Endodermal cell (in vitro differentiated cells): ENCODE data around the gene COQ5. TPM values are rescaled to one million over a fixed set of nuclear protein-coding genes. Genes with fewer than 3 reads are reported as not detected.

ENCODE experiments used
- DNase-seq: peaks from one replicate; pipeline ENCODE4 v3.0.0-alpha.2; 2017
- H3K27ac ChIP-seq: 2 replicates; pipeline ENCODE4 v1.5.1; 2013; ENCODE audit warnings: mild to moderate bottlenecking, low read depth, low read length, moderate library complexity
- H3K27me3 ChIP-seq: 2 replicates; pipeline ENCODE4 v1.6.1; 2013; ENCODE audit warnings: mild to moderate bottlenecking, low read length, moderate library complexity; ENCODE audit not compliant: insufficient read depth, control insufficient read depth, poor library complexity, severe bottlenecking
- H3K36me3 ChIP-seq: 2 replicates; pipeline ENCODE4 v1.7.0; 2013; ENCODE audit warnings: mild to moderate bottlenecking, low read length, moderate library complexity; ENCODE audit not compliant: control insufficient read depth, insufficient read depth
- H3K4me1 ChIP-seq: one replicate; pipeline ENCODE4 v1.7.0; 2013; ENCODE audit warnings: low read length; ENCODE audit not compliant: control insufficient read depth, insufficient read depth
- H3K4me3 ChIP-seq: 2 replicates; pipeline ENCODE4 v1.5.1; 2013; ENCODE audit warnings: mild to moderate bottlenecking, low read length, moderate library complexity
- H3K9ac ChIP-seq: 2 replicates; pipeline ENCODE4 v1.6.1; 2013; ENCODE audit warnings: mild to moderate bottlenecking, low read length, moderate library complexity; ENCODE audit not compliant: poor library complexity, severe bottlenecking; ENCODE audit errors: extremely low read depth
- H3K9me3 ChIP-seq: 2 replicates; pipeline ENCODE4 v1.6.1; 2013; ENCODE audit warnings: mild to moderate bottlenecking, low read length, moderate library complexity; ENCODE audit not compliant: control insufficient read depth
- H3K27ac Mint-ChIP-seq: 2 replicates; pipeline ENCODE4 v1.8.0; 2020; ENCODE audit warnings: mixed read lengths
- H3K27me3 Mint-ChIP-seq: 2 replicates; pipeline ENCODE4 v1.8.0; 2021; ENCODE audit warnings: mild to moderate bottlenecking, mixed read lengths; ENCODE audit not compliant: insufficient read depth
- H3K36me3 Mint-ChIP-seq: 2 replicates; pipeline ENCODE4 v1.8.0; 2020; ENCODE audit warnings: low read depth, mixed read lengths
- H3K4me1 Mint-ChIP-seq: 2 replicates; pipeline ENCODE4 v1.8.0; 2020; ENCODE audit warnings: mixed read lengths
- H3K4me3 Mint-ChIP-seq: 2 replicates; pipeline ENCODE4 v1.8.0; 2020; ENCODE audit warnings: mild to moderate bottlenecking, moderate library complexity, mixed read lengths
- H3K9me3 Mint-ChIP-seq: 2 replicates; pipeline ENCODE4 v1.8.0; 2020; ENCODE audit warnings: mild to moderate bottlenecking, mixed read lengths
- whole genome bisulfite sequencing, 2 experiments: methylation state at CpG; one replicate each; pipeline versions ENCODE4 v1.1.5 to v1.1.7; 2013; ENCODE audit warnings: missing lambda C conversion rate in 2 of 2, mixed read lengths in 1 of 2; ENCODE audit not compliant: insufficient coverage in 1 of 2, insufficient read length in 1 of 2; 5-methylcytosine and 5-hydroxymethylcytosine counted together
- total RNA-seq, 2 donors: library from RNA; stranded (reverse); fragmentation: NEBNext Ultra II Directional in 1 of 2; extraction: Animal tissue kit (Norgen Biotek cat#: 25700) in 1 of 2; gene quantifications; 2 replicates in 1 of 2; 3 replicates in 1 of 2; pipeline ENCODE4 v1.2.1, GENCODE V29; 2021
- TF ChIP-seq, protein P1 (sequence below): fragments of 200-600 bp; sonication (generic); conservative IDR thresholded peaks from 2 replicates; pipeline ENCODE4 v1.5.0; 2021; ENCODE audit warnings: antibody characterized with exemption, mild to moderate bottlenecking

The COQ5 gene
- total RNA-seq, 2 donors from 2014 or later: 35.5 to 55.1 TPM

DNA sequence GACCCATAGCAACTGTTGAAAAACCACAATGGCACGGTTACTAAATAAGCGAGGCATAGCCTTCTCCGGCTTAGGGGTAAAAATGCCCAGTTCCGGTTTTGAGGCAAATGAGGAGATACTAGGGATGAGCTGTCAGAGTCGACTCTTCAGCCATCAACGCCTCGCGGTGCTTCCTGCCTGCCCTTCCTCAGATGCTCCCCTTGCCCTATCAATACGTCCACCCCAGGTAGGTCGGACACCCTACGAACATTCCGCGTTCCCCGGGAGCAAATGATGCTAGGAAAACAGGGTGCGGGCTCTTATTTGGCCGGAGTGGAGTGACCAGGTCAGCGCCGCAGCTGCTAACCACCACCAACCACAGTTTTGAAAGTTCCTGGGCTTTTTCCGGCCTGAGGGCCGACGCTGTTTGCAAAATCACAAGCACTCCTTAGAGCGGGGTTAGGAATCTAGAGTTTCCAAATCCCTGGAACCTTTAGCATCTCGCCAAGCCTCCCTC lies 60.6 kb downstream of the COQ5 start:
- peak overlapping the region; percentile 90 for H3K27ac Mint-ChIP-seq
- peak overlapping the region; percentile 74 for H3K27ac ChIP-seq
- no peaks in the 10 kb centered on the region for H3K27me3 Mint-ChIP-seq
- H3K27me3 ChIP-seq: no peaks in the 10 kb centered on the region
- H3K36me3 Mint-ChIP-seq: peaks cover 38% of the 10 kb centered on the region
- H3K4me3 ChIP-seq: peak overlapping the region; percentile 95
- H3K36me3 ChIP-seq: peaks cover 43% of the 10 kb centered on the region
- TF ChIP-seq, protein P1, sequence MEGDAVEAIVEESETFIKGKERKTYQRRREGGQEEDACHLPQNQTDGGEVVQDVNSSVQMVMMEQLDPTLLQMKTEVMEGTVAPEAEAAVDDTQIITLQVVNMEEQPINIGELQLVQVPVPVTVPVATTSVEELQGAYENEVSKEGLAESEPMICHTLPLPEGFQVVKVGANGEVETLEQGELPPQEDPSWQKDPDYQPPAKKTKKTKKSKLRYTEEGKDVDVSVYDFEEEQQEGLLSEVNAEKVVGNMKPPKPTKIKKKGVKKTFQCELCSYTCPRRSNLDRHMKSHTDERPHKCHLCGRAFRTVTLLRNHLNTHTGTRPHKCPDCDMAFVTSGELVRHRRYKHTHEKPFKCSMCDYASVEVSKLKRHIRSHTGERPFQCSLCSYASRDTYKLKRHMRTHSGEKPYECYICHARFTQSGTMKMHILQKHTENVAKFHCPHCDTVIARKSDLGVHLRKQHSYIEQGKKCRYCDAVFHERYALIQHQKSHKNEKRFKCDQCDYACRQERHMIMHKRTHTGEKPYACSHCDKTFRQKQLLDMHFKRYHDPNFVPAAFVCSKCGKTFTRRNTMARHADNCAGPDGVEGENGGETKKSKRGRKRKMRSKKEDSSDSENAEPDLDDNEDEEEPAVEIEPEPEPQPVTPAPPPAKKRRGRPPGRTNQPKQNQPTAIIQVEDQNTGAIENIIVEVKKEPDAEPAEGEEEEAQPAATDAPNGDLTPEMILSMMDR: no peak
- no peaks in the 10 kb centered on the region for H3K9me3 ChIP-seq
- peak overlapping the region; percentile 90 for H3K4me3 Mint-ChIP-seq
- peak overlapping the region; percentile 83 for H3K9ac ChIP-seq
- peaks cover 3% of the 10 kb centered on the region for H3K4me1 ChIP-seq
- H3K4me1 Mint-ChIP-seq: peaks cover 21% of the 10 kb centered on the region
- 7 to 12% methylated on average over 14 to 23 of the region's 23 CpGs for WGBS, 2 experiments
- H3K9me3 Mint-ChIP-seq: no peaks in the 10 kb centered on the region
- DNase-seq: peak; percentile 84

DNA sequence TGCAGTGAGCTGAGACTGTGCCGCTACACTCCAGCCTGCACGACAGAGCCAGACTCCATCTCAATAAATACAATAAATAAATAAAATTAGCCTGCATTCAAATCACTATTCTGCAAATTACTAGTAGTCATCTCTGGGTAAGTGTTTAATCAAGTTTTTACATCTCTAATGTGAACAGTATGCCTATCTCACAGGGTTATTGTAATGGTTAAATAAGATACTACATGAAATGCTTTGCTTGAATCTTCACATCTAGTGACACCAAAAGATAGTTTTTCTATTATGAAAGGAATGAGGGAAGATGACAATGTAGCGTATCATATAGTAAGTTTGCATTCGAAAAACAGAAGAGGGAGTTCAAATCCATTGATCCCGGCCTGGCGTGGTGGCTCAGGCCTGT lies 61.5 kb downstream of the COQ5 start:
- Mint-ChIP-seq H3K27ac (no peak overlapping the region), H3K9me3 (no peaks in the 10 kb centered on the region), H3K27me3 (no peaks in the 10 kb centered on the region), H3K4me1 (peaks cover 21% of the 10 kb centered on the region), H3K4me3 (peak overlapping the region; percentile 90), H3K36me3 (peaks cover 46% of the 10 kb centered on the region)
- no peaks in the 10 kb centered on the region for H3K27me3 ChIP-seq
- no peak overlapping the region for H3K27ac ChIP-seq
- H3K9ac ChIP-seq: no peak overlapping the region
- H3K4me3 ChIP-seq: peak overlapping the region; percentile 95
- no peaks in the 10 kb centered on the region for H3K9me3 ChIP-seq
- peaks cover 3% of the 10 kb centered on the region for H3K4me1 ChIP-seq
- WGBS, 2 experiments: 91 to 94% methylated on average over 4 to 6 of the region's 6 CpGs
- H3K36me3 ChIP-seq: peaks cover 52% of the 10 kb centered on the region
- no peak for DNase-seq
- TF ChIP-seq, protein P1: no peak

DNA sequence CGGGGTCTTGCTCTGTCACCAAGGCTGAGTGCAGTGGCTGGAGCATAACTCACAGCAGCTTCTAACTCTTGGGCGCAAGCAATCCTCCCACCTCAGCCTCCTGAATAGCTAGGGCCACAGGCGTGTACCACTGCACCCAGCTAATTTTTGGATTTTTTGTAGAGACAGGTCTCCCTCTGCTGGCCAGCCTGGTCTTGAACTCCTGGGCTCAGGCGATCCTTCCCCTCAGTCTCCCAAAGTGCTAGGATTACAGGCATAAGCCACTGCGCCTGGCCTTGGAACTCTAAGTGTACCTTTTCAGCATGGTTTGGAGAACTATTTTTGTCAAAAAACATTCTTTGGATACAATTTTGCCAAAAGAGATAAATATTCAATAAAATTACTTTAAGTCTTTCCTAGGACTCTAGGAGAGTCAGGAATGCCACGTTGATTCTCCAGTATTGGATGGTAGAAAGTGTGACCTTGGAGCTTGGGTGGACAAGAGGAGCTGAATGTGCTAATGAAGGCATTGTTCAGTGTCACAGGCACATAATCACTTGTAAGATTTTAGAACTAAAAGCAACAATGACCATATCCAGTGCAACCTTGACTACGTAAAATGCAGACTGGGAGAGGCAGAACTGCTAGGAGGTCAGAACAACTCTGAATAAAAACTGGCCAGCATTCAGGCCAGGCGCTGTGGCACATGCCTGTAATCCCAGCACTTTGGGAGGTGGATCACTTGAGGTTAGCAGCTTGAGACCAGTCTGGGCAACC lies 62.2 kb downstream of the COQ5 start:
- Mint-ChIP-seq H3K4me1 (peaks cover 21% of the 10 kb centered on the region), H3K27ac (peak overlapping the region; percentile 78), H3K9me3 (no peaks in the 10 kb centered on the region), H3K27me3 (no peaks in the 10 kb centered on the region), H3K36me3 (peaks cover 53% of the 10 kb centered on the region), H3K4me3 (no peak overlapping the region)
- H3K9me3 ChIP-seq: no peaks in the 10 kb centered on the region
- 75 to 82% methylated on average over 7 to 8 of the region's 8 CpGs for WGBS, 2 experiments
- TF ChIP-seq, protein P1: peak; percentile 86
- H3K4me1 ChIP-seq: peaks cover 3% of the 10 kb centered on the region
- H3K27me3 ChIP-seq: no peaks in the 10 kb centered on the region
- H3K36me3 ChIP-seq: peaks cover 59% of the 10 kb centered on the region
- H3K4me3 ChIP-seq: no peak overlapping the region
- no peak overlapping the region for H3K9ac ChIP-seq
- DNase-seq: peak; percentile 91
- no peak overlapping the region for H3K27ac ChIP-seq
